HG03432 (cell line): ENCODE results near the gene WDR76.
A peak's percentile ranks its signal among the peaks of the same experiment; 100 is the strongest.
"Not testable (repeated sequence)": the region's sequence is repeated elsewhere in the genome, so short reads cannot be mapped to it uniquely, and the experiment has no call there.

ENCODE experiments used
- ATAC-seq: cut with Tn5 transposase; IDR thresholded peaks from one replicate; pipeline ENCODE4 v1.9.1; 2021; ENCODE audit warnings: mild to moderate bottlenecking, moderate library complexity; ENCODE audit not compliant: unreplicated experiment

WDR76 gene

GRCh38 chr15:43815064-43815463, 11.7 kb upstream of the WDR76 start:
- not testable (repeated sequence) for ATAC-seq

GRCh38 chr15:43821505-43821904, 5.3 kb upstream of the WDR76 start:
- no peak for ATAC-seq

- ATAC-seq, result peak; percentile 75
These were observed 2.2 kb upstream of the WDR76 start, which contains the start of gene MFAP1 for GRCh38 chr15:43824302-43825246. Gene MFAP1, minus strand, starts transcription at chr15:43824690. Its CDS starts 121 bp downstream, at chr15:43824569.

GRCh38 chr15:43825305-43825704, 1.5 kb upstream of the WDR76 start:
- not testable (repeated sequence) for ATAC-seq

- ATAC-seq, result no peak
These were observed 734 bp upstream of the WDR76 start for GRCh38 chr15:43826029-43826507.

- no peak for ATAC-seq
These were observed 1.4 kb downstream of the WDR76 start for GRCh38 chr15:43828061-43828657.

GRCh38 chr15:43829951-43830540, 3.2 kb downstream of the WDR76 start:
- not testable (repeated sequence) for ATAC-seq

GRCh38 chr15:43830691-43831275, 4.0 kb downstream of the WDR76 start:
- not testable (repeated sequence) for ATAC-seq

- ATAC-seq, result not testable (repeated sequence)
These were observed 4.8 kb downstream of the WDR76 start for GRCh38 chr15:43831519-43832052.

- not testable (repeated sequence) for ATAC-seq
These were observed 5.7 kb downstream of the WDR76 start for GRCh38 chr15:43832485-43832884.

GRCh38 chr15:43845421-43845820, 18.6 kb downstream of the WDR76 start:
- no peak for ATAC-seq

GRCh38 chr15:43851251-43851650, 24.4 kb downstream of the WDR76 start:
- no peak for ATAC-seq

- ATAC-seq, result no peak
These were observed 25.8 kb downstream of the WDR76 start for GRCh38 chr15:43852607-43853006.

- ATAC-seq, result no peak
These were observed 28.0 kb downstream of the WDR76 start for GRCh38 chr15:43854801-43855200.

GRCh38 chr15:43859546-43859945, 32.7 kb downstream of the WDR76 start:
- no peak for ATAC-seq

GRCh38 chr15:43866636-43867035, 39.8 kb downstream of the WDR76 start:
- not testable (repeated sequence) for ATAC-seq

- ATAC-seq, result no peak
These were observed 40.3 kb downstream of the WDR76 start for GRCh38 chr15:43867096-43867495.

GRCh38 chr15:43868406-43868805, 41.6 kb downstream of the WDR76 start:
- no peak for ATAC-seq

GRCh38 chr15:43871835-43872234, 45.0 kb downstream of the WDR76 start:
- no peak for ATAC-seq

GRCh38 chr15:43872416-43873020, 45.7 kb downstream of the WDR76 start:
- ATAC-seq, result no peak
